ENCODE results near the gene TUBE1.
"Not testable (repeated sequence)": the region's sequence is repeated elsewhere in the genome, so short reads cannot be mapped to it uniquely, and the experiment has no call there.

Gene TUBE1, protein sequence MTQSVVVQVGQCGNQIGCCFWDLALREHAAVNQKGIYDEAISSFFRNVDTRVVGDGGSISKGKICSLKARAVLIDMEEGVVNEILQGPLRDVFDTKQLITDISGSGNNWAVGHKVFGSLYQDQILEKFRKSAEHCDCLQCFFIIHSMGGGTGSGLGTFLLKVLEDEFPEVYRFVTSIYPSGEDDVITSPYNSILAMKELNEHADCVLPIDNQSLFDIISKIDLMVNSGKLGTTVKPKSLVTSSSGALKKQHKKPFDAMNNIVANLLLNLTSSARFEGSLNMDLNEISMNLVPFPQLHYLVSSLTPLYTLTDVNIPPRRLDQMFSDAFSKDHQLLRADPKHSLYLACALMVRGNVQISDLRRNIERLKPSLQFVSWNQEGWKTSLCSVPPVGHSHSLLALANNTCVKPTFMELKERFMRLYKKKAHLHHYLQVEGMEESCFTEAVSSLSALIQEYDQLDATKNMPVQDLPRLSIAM

DNA sequence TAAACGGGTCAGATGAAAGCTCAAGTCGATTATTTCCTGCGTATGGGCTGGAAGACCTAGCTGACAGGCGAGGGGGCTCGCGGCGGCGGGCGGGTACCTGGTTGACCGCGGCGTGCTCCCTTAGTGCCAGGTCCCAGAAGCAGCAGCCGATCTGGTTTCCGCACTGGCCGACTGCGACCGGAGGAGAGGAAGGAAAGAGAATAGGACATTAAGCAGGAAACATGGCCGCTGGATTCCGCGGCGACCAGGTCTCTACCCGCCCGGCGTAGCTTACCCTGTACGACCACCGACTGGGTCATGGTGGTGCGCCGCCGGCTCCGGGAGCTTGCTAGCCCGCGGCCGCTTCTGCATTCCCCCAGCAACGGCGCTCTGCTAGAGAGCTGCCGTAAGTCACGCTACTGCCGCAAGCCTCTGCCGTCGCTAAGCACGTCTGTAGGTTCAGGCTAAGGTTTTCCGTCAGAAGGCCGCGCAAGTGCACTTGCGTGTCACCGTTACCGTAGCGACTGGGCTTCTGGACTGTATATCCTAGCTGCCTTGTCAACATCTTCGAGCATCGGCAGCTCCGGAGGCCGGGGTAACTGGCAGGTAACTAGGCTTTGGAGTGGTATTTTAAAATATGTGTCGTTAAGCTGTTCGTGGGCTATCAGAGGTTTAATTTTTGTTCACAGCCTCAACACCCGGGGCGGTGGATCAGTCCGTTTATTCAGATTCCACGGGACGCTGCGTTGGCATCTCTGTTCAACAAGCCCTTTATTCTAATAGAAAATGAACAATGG is at the start of gene TUBE1, which contains the start of gene FAM229B:
TSS of gene TUBE1 (minus strand) at position 347 of the 776 bp plus-strand sequence. CDS start at position 299, 48 bp downstream.
TSS of gene FAM229B (plus strand) at position 456 of the 776 bp plus-strand sequence. CDS start 11,693 bp downstream, outside the sequence.
- DNase-seq (ENCODE audit: low read depth in 3 of 3) = peak; percentile 78 to 85 (median 84)

DNA sequence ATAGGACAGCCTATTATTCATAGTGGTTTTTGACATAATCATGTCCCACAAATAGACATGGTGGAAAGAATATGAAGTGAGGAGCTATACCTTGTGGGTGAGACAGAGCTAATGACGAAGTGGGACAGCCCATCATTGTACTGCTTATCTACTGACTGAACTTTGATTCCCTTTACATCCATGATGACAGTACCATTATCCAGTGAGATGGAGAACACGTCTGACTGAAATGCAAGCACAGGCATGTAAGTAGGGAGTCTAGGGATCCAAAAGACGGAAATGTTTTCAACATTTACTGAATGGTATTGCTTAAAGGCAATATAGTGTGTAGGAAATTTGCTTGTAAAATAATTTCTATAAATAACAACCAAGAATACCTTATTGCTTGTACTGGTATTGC is 43.6 kb upstream of the TUBE1 start:
- no peak for DNase-seq (ENCODE audit: low read depth in 3 of 3)

- no peak for DNase-seq (ENCODE audit: low read depth in 3 of 3)
Observed at GRCh38 chr6:112128208-112128607, 40.9 kb upstream of the TUBE1 start.

GRCh38 chr6:112123982-112124381 is 36.7 kb upstream of the TUBE1 start:
- no peak for DNase-seq (ENCODE audit: low read depth in 3 of 3)

DNA sequence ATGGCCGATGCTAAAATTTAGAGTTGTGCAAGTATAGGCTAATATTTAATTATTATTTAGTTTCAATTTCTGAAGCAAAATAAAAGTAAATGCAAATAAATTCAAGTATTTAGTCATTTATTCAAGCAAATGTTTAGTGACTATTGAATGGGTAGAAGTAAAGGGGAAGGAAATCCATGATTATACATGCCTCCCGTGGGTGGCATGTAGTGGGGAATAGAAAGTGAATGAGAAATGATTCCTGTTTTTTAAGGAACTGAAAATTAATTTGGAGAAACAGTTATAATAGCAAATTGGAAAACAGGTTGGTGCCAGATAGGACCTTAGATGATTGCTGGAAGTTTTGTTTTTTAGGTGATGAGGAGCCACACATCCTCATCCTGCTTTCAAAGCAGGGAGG is 35.5 kb upstream of the TUBE1 start:
- DNase-seq (ENCODE audit: low read depth in 3 of 3) = no peak

DNA sequence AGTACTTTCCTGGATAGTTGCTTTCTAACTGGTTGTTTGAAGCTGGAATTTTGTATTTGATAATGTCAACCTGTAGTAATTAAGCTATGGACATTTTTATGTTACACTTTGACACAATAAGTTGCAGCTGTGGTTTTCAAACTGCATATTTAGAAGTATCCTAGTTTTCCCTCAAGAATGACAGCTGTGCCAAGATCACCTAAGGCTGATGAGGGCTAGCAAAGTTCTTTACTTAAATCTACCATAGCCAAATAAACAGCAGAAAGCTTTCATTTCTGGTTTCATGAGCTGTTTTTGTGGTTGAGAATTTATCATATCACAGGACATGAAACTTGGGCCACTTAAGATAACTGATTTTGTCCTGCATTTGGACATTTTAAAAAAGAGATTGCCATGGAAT is 30.8 kb upstream of the TUBE1 start:
- no peak for DNase-seq (ENCODE audit: low read depth in 3 of 3)

DNA sequence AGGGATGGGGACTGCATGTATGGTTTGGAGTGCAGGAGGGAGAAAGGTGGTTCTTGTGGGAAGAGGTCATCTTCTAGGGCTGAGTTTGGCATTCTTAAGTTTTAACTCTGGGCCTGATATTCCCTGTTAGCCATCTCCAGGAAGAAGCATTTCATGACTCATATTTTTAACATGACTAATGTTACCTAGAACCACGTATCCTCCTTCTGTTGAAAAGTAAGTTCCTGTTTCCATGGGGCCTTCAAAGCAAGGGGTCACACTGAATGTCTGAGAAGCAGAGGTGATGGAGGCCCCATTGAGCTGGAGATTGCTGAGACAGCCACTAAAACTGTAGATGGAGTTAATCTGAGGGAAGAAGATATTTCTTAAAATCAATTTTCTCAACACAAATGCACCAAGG is 30.3 kb upstream of the TUBE1 start:
- no peak for DNase-seq (ENCODE audit: low read depth in 3 of 3)

DNA sequence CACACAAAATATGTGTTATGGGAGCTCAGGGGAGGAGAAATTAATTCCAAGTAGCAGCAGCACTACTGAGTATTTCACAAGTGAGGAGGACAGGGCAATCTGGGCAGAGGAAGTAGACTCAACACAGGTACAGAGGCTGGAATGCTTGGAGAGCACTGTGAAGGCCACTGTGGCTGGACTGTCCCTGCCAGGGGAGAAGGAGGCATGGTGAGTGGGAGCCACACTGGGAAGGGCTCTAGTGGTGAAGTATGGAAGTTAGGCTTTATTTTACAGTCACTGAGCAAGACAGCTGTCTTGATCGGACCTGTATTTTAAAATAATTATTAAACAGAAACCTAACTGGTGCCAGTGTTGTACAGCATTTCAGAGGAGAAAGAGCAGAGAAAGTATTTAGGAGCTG is 28.9 kb upstream of the TUBE1 start:
- DNase-seq (ENCODE audit: low read depth in 3 of 3) = no peak

DNA sequence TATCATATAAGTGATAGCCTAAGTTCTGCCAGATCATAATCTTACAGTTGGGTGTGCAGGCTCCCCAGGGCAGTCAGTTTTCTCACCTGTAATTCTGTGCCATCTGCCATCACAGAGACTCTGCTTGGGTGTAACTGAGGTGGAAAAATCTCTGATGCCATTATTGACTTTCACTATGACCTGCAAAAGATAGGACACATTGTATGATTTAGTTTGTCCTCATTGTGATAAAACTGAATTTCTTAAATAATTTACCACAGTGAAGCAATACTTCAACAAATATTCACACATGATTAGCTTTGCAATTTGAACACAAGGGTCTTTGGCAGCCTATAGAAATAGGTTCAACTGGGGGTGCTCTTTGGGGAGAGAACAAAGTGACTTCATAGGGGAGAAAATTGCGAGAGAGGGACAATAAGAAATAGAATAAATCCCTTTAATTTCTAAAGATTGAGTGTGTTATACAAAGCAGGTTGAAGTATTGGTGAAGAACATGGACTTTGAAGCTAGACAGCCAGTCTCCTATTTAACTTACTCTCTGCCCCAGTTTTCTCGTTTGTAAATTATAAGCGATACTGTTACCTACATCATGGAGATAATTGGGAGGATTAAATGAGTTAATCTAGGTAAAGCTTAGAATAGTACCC is 27.4 kb upstream of the TUBE1 start:
- no peak for DNase-seq (ENCODE audit: low read depth in 3 of 3)

- DNase-seq (ENCODE audit: low read depth in 3 of 3) = no peak
Observed at GRCh38 chr6:112113918-112114317, 26.6 kb upstream of the TUBE1 start.

GRCh38 chr6:112113431-112113830 is 26.1 kb upstream of the TUBE1 start:
- DNase-seq (ENCODE audit: low read depth in 3 of 3) = no peak

- no peak for DNase-seq (ENCODE audit: low read depth in 3 of 3)
Observed at GRCh38 chr6:112109262-112109661, 22.0 kb upstream of the TUBE1 start.

- no peak for DNase-seq (ENCODE audit: low read depth in 3 of 3)
Observed at GRCh38 chr6:112106562-112106961, 19.3 kb upstream of the TUBE1 start.

DNA sequence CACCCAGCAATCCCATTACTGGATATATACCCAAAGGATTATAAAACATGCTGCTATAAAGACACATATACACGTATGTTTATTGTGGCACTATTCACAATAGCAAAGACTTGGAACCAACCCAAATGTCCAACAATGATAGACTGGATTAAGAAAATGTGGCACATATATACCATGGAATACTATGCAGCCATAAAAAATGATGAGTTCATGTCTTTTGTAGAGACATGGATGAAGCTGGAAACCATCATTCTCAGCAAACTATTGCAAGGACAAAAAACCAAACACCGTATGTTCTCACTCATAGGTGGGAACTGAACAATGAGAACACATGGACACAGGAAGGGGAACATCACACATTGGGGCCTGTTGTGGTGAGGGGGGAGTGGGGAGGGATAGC is 18.7 kb upstream of the TUBE1 start:
- not testable (repeated sequence) for DNase-seq (ENCODE audit: low read depth in 3 of 3)

GRCh38 chr6:112100561-112100960 is 13.3 kb upstream of the TUBE1 start:
- DNase-seq (ENCODE audit: low read depth in 3 of 3) = no peak

- DNase-seq (ENCODE audit: low read depth in 3 of 3) = no peak
Observed at GRCh38 chr6:112096901-112097300, 9.6 kb upstream of the TUBE1 start.

DNA sequence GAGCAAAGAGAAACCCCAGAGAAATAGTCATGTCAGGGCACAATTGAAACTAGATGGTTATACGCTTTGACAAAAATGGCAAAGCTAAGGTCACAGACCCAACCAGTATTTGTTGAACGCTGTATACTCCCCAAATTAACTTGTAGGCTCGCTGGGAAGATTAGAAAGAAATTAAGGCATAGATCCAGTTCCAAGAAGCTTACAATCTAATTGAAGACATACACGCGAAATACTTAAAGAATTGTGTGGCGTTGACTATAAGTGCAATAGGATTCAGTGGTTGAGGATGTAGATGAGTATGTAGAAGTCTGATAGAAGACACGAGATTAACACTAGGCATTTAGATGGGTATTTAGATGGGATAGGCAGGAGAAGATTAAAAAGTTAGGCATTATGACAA is 634 bp upstream of the TUBE1 start:
- DNase-seq (ENCODE audit: low read depth in 3 of 3) = no peak

DNA sequence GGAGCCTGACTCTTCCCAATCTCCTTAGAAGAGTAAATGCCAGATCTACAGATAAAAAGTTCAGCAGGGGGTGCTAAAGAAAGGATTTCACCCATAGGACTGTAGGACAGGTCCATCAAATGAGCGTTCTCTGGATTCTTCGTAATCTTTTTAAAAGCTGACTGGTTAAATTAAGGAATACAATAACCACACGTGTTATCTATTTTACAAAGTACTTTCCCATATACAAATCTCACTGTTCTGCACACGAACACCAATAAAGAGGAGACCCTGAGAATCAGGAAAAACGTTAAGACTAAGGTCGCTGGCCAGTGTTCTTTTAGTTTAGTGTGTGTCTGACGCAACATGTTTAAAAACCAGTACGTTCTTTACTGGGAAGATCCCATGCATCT is 542 bp downstream of the TUBE1 start:
- DNase-seq (ENCODE audit: low read depth in 3 of 3) = no peak

DNA sequence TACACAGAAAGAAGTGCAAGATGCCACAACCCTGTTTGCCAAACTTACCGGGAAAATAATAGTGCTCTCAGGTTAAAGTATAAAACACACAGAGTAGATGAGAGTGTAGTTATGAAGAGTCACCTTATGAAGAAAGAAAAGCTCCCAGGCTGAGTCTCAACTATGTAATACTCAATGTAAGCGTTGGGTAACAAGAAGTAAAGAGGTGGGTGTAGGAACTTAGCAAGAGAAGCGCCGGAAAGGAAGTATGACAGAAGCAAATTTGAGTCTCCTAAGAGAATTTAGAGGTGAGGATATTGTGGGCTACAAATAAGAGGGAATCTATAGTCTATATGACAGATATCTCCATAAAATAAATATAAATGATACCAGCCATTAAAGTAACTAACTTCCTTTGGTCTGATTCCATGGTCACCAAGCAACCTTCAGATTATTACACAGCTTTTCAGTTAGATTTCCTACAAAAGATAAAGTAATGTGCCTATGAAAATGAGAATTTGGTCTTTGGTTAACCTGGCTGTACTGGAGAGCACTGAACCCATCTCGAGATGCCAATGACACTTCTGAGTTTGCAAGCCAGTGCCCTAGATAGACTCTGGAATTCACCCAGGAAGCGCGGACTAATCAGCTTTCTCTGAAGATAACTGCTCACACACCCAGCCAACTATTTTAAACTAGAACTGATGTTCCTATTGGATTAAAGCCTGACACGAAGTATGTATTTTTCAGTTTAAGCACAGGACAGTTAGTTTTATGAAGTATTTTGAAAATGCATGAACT is 1.8 kb downstream of the TUBE1 start:
- no peak for DNase-seq (ENCODE audit: low read depth in 3 of 3)

DNA sequence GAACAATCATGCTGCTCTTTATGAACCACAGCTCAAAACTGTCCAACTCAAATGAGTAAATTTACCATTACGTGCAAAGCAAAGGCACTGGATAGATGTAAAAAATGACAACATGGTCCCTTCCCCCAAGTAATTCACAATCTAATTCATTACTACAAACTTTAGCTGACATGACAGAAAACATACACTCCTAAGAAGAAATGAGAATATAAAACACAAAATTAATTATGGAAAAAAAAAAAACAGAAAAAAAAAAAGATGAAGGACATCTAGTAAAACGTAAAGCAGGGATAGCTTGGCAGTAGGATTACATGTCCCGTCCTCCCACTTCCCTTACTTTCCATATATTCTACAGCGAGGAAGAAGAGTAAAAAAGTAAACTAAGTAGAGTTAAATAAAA is 5.7 kb downstream of the TUBE1 start:
- DNase-seq (ENCODE audit: low read depth in 3 of 3) = no peak

DNA sequence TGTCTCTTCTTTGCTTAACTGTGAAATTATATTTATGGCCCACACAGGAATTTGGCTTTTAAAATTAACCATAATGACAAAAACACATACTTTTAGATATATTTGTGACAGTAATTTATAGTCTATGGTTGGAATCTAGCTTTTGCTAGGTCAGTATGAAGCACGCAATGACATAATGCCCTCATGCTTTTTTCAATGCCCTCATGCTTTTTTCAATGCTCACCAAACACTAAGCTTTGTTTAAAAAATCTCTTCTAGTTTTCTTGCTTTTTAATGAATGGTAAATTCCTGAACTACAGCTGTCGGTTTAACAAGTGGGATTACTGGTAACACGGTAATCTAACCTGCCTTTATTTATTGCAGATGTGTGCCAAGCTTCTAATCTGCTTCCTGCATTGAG is 20.7 kb downstream of the TUBE1 start:
- no peak for DNase-seq (ENCODE audit: low read depth in 3 of 3)
